Natural killer cell treated with Interleukin-12 subunit alpha and Interleukin-12 subunit beta and Interleukin-15 and Interleukin-18, amount 100 ng/mL, for 72 hours (primary cell): ENCODE measurements around the gene DEAF1. TPM values are rescaled to one million over a fixed set of nuclear protein-coding genes. Genes with fewer than 3 reads are reported as not detected.
"Not testable (repeated sequence)": the region's sequence is repeated elsewhere in the genome, so short reads cannot be mapped to it uniquely, and the experiment has no call there.

ENCODE experiments used
- ATAC-seq, 2 donors: fragments of 150-1000 bp; cut with Tn5 transposase in 1 of 2; sonication (Bioruptor Pico), chemical (Tn5 transposase) in 1 of 2; 2 replicates each; pipeline ENCODE4 v1.10.0; 2021
- DNase-seq: peaks from one replicate; pipeline ENCODE4 v3.0.0; 2022; ENCODE audit warnings: low spot score
- H3K27ac Mint-ChIP-seq, 2 donors: 1 replicate in 1 of 2; 2 replicates in 1 of 2; pipeline ENCODE4 v1.8.0; 2022; ENCODE audit warnings: mixed read lengths in 2 of 2, mild to moderate bottlenecking in 1 of 2, moderate library complexity in 1 of 2
- H3K27me3 Mint-ChIP-seq, 2 donors: 1 replicate in 1 of 2; 2 replicates in 1 of 2; pipeline ENCODE4 v1.8.0; 2022; ENCODE audit warnings: mixed read lengths in 2 of 2
- H3K36me3 Mint-ChIP-seq: one replicate; pipeline ENCODE4 v1.8.0; 2022; ENCODE audit warnings: mixed read lengths
- H3K4me1 Mint-ChIP-seq, 2 donors: 1 replicate in 1 of 2; 2 replicates in 1 of 2; pipeline ENCODE4 v1.8.0; 2022; ENCODE audit warnings: low read depth in 2 of 2, mixed read lengths in 2 of 2, mild to moderate bottlenecking in 1 of 2
- H3K4me3 Mint-ChIP-seq: one replicate; pipeline ENCODE4 v1.8.0; 2022; ENCODE audit warnings: mixed read lengths
- H3K9me3 Mint-ChIP-seq: 2 replicates; pipeline ENCODE4 v1.8.0; 2022; ENCODE audit warnings: mixed read lengths
- total RNA-seq, 2 donors: library from RNA; stranded (reverse); gene quantifications; one replicate each; pipeline ENCODE4 v1.2.3, GENCODE V29; 2022

The DEAF1 gene
- 10 to 100 TPM; 23.2 to 83.6 TPM for total RNA-seq

- DNase-seq (peak; percentile 99), ATAC-seq (peak; percentile 91 to 94)
- Mint-ChIP-seq H3K27me3 (no peaks in the 10 kb centered on the region), H3K27ac (peak within 1 kb of the TSS; percentile 90 to 95), H3K4me3 (peak within 1 kb of the TSS; percentile 87), H3K9me3 (no peaks in the 10 kb centered on the region), H3K4me1 (peaks cover 27 to 30% of the 10 kb centered on the region in 2 donors), H3K36me3 (no peaks in the 10 kb centered on the region)
These were observed at the start of gene DEAF1 for GRCh38 chr11:694563-695287. TSS of gene DEAF1 (minus strand) at chr11:695222. CDS start at chr11:695047, 175 bp downstream.

GRCh38 chr11:742571-743201, 47.7 kb upstream of the DEAF1 start:
- DNase-seq (no peak), ATAC-seq (no peak)
- Mint-ChIP-seq H3K27ac (no peak overlapping the region), H3K27me3 (no peaks in the 10 kb centered on the region), H3K4me1 (peaks cover 0 to 4% of the 10 kb centered on the region in 2 donors), H3K36me3 (no peaks in the 10 kb centered on the region), H3K4me3 (no peak overlapping the region), H3K9me3 (no peaks in the 10 kb centered on the region)

- Mint-ChIP-seq H3K4me3 (no peak overlapping the region), H3K36me3 (no peaks in the 10 kb centered on the region), H3K9me3 (no peaks in the 10 kb centered on the region), H3K27ac (no peak overlapping the region), H3K27me3 (no peaks in the 10 kb centered on the region), H3K4me1 (peaks cover 0 to 4% of the 10 kb centered on the region in 2 donors)
- DNase-seq (no peak), ATAC-seq (no peak)
These were observed 47.1 kb upstream of the DEAF1 start for GRCh38 chr11:742156-742546.

GRCh38 chr11:737899-738298, 42.9 kb upstream of the DEAF1 start:
- not testable (repeated sequence) for H3K27ac Mint-ChIP-seq, H3K36me3 Mint-ChIP-seq, H3K4me1 Mint-ChIP-seq, H3K27me3 Mint-ChIP-seq, ATAC-seq, H3K4me3 Mint-ChIP-seq, H3K9me3 Mint-ChIP-seq, DNase-seq

- ATAC-seq: no peak
- no peak overlapping the region for H3K27ac Mint-ChIP-seq
These were observed 42.3 kb upstream of the DEAF1 start for GRCh38 chr11:737366-737765.

GRCh38 chr11:734541-734940, 39.5 kb upstream of the DEAF1 start:
- H3K4me3 Mint-ChIP-seq, ATAC-seq, H3K4me1 Mint-ChIP-seq, H3K9me3 Mint-ChIP-seq, H3K27ac Mint-ChIP-seq, H3K27me3 Mint-ChIP-seq, H3K36me3 Mint-ChIP-seq, DNase-seq: not testable (repeated sequence)

More at GRCh38 chr11:737366-737765, 42.3 kb upstream of the DEAF1 start:
- H3K4me3 Mint-ChIP-seq: no peak overlapping the region
- DNase-seq: no peak
- peaks cover 0 to 3% of the 10 kb centered on the region in 2 donors for H3K27me3 Mint-ChIP-seq
- no peaks in the 10 kb centered on the region for H3K4me1 Mint-ChIP-seq
- H3K9me3 Mint-ChIP-seq: no peaks in the 10 kb centered on the region
- H3K36me3 Mint-ChIP-seq: no peaks in the 10 kb centered on the region

GRCh38 chr11:733072-733471, 38.0 kb upstream of the DEAF1 start:
- Mint-ChIP-seq H3K27me3 (peaks cover 0 to 3% of the 10 kb centered on the region in 2 donors), H3K27ac (no peak overlapping the region), H3K4me3 (no peak overlapping the region), H3K36me3 (no peaks in the 10 kb centered on the region), H3K4me1 (no peaks in the 10 kb centered on the region), H3K9me3 (no peaks in the 10 kb centered on the region)
- no peak for DNase-seq
- ATAC-seq: no peak

GRCh38 chr11:729492-730074, 34.6 kb upstream of the DEAF1 start:
- no peak for DNase-seq
- H3K4me1 Mint-ChIP-seq: no peaks in the 10 kb centered on the region
- H3K36me3 Mint-ChIP-seq: no peaks in the 10 kb centered on the region
- H3K9me3 Mint-ChIP-seq: no peaks in the 10 kb centered on the region
- H3K4me3 Mint-ChIP-seq: no peak overlapping the region
- no peak for ATAC-seq
- peaks cover 0 to under 1% of the 10 kb centered on the region in 2 donors for H3K27me3 Mint-ChIP-seq
- no peak overlapping the region for H3K27ac Mint-ChIP-seq

GRCh38 chr11:728901-729491, 34.0 kb upstream of the DEAF1 start:
- Mint-ChIP-seq H3K9me3 (no peaks in the 10 kb centered on the region), H3K27me3 (peaks cover 0 to 2% of the 10 kb centered on the region in 2 donors), H3K36me3 (no peaks in the 10 kb centered on the region), H3K4me3 (no peak overlapping the region), H3K27ac (no peak overlapping the region), H3K4me1 (no peaks in the 10 kb centered on the region)
- DNase-seq (peak; percentile 45), ATAC-seq (no peak)

- H3K4me1 Mint-ChIP-seq: peaks cover 4 to 5% of the 10 kb centered on the region in 2 donors
- ATAC-seq (peak; percentile 85 to 88), DNase-seq (peak; percentile 79)
- H3K9me3 Mint-ChIP-seq: no peaks in the 10 kb centered on the region
- no peaks in the 10 kb centered on the region for H3K36me3 Mint-ChIP-seq
- H3K4me3 Mint-ChIP-seq: no peak overlapping the region
- H3K27ac Mint-ChIP-seq: no peak overlapping the region
- H3K27me3 Mint-ChIP-seq: peaks cover 4 to 6% of the 10 kb centered on the region in 2 donors
These were observed 33.1 kb upstream of the DEAF1 start for GRCh38 chr11:727859-728748.

GRCh38 chr11:727281-727701, 32.3 kb upstream of the DEAF1 start:
- H3K27ac Mint-ChIP-seq: no peak overlapping the region
- no peaks in the 10 kb centered on the region for H3K36me3 Mint-ChIP-seq
- H3K9me3 Mint-ChIP-seq: no peaks in the 10 kb centered on the region
- H3K27me3 Mint-ChIP-seq: peaks cover 7 to 8% of the 10 kb centered on the region in 2 donors
- peaks cover 5 to 7% of the 10 kb centered on the region in 2 donors for H3K4me1 Mint-ChIP-seq
- H3K4me3 Mint-ChIP-seq: no peak overlapping the region
- DNase-seq: no peak
- ATAC-seq: no peak

- Mint-ChIP-seq H3K4me3 (peak overlapping the region; percentile 20), H3K27ac (no peak overlapping the region), H3K27me3 (peaks cover 7 to 8% of the 10 kb centered on the region in 2 donors)
These were observed 31.5 kb upstream of the DEAF1 start for GRCh38 chr11:726278-727220.

More at GRCh38 chr11:726278-727220, 31.5 kb upstream of the DEAF1 start:
- peaks cover 5 to 7% of the 10 kb centered on the region in 2 donors for H3K4me1 Mint-ChIP-seq
- DNase-seq (peak; percentile 61), ATAC-seq (peak; percentile 40 to 58)
- H3K9me3 Mint-ChIP-seq: no peaks in the 10 kb centered on the region
- no peaks in the 10 kb centered on the region for H3K36me3 Mint-ChIP-seq
